K562 (cell line): ENCODE measurements around the gene TMCO1. TPM values are rescaled to one million over a fixed set of nuclear protein-coding genes. Genes with fewer than 3 reads are reported as not detected.

Experiments used
- ARID1B ChIP-seq: fragments of 450-650 bp; IDR thresholded peaks from 2 replicates; pipeline ENCODE4 v1.6.1; 2016; ENCODE audit warnings: antibody characterized with exemption, mild to moderate bottlenecking, inconsistent platforms
- FOS ChIP-seq: IDR thresholded peaks from 3 replicates; pipeline ENCODE4 v1.6.1; 2011; ENCODE audit not compliant: insufficient read length; ENCODE audit errors: extremely low read depth
- FOXP1 ChIP-seq: sonication (generic); formaldehyde crosslinking; IDR thresholded peaks from 2 replicates; pipeline ENCODE4 v1.8.0; 2022; ENCODE audit warnings: mild to moderate bottlenecking, missing genetic modification reagents
- GTF2F1 ChIP-seq: IDR thresholded peaks from 2 replicates; pipeline ENCODE4 v1.6.1; 2011; ENCODE audit warnings: low read depth, low read length, improper control_type of control experiment
- KDM1A ChIP-seq, 2 experiments: fragments of 450-650 bp; IDR thresholded peaks; 2 replicates each; pipeline ENCODE4 v1.6.1; 2016; ENCODE audit warnings: mild to moderate bottlenecking in 2 of 2
- KHSRP ChIP-seq: fragments of 450-650 bp; IDR thresholded peaks from 2 replicates; pipeline ENCODE4 v1.6.1; 2017
- MCM3 ChIP-seq: fragments of 450-650 bp; IDR thresholded peaks from 2 replicates; pipeline ENCODE4 v1.6.1; 2016
- ZBTB2 ChIP-seq: fragments of 450-650 bp; IDR thresholded peaks from 2 replicates; pipeline ENCODE4 v1.6.1; 2016; ENCODE audit warnings: antibody characterized with exemption
- ZFPM2 ChIP-seq: fragments of 250-450 bp; sonication (Bioruptor Pico); IDR thresholded peaks from 2 replicates; pipeline ENCODE4 v1.5.1; 2022; ENCODE audit warnings: mild to moderate bottlenecking
- ZMIZ1 ChIP-seq, 2 experiments: fragments of 150-350 bp in 1 of 2; IDR thresholded peaks; 2 replicates each; pipeline ENCODE4 v1.6.1; 2012 to 2016; ENCODE audit warnings: low read depth in 2 of 2, low read length in 2 of 2, mild to moderate bottlenecking in 1 of 2, moderate library complexity in 1 of 2
- ZNF263 ChIP-seq: sonication (generic); formaldehyde crosslinking; IDR thresholded peaks from 2 replicates; pipeline ENCODE4 v1.8.0; 2022; ENCODE audit warnings: mild to moderate bottlenecking, missing genetic modification reagents, borderline replicate concordance
- ZNF407 ChIP-seq: fragments of 450-650 bp; IDR thresholded peaks from 2 replicates; pipeline ENCODE4 v1.6.1; 2016; ENCODE audit warnings: low read depth
- ZNF655 ChIP-seq: fragments of 250-450 bp; sonication (Bioruptor Pico); IDR thresholded peaks from 2 replicates; pipeline ENCODE4 v1.5.0; 2021
- ZNF75A ChIP-seq: fragments of 450-650 bp; formaldehyde crosslinking; IDR thresholded peaks from 2 replicates; pipeline ENCODE4 v1.4.0; 2020; ENCODE audit warnings: mild to moderate bottlenecking
- polyA plus RNA-seq, 8 experiments: library from polyadenylated mRNA; depleted of rRNA in 4 of 8; stranded (reverse) in 5 of 8; unstranded in 3 of 8; fragments of >200 nt; fragmentation: Nextera tagmentation in 2 of 8; fragmentation: Illumina TruSeq in 1 of 8; extraction: Ambion mirVana in 2 of 8; extraction: Trizol in 1 of 8; gene quantifications; 2 replicates each; pipeline versions ENCODE4 v1.2.1 to v1.2.3, GENCODE V29; 2011 to 2014; ENCODE audit warnings: inconsistent platforms in 1 of 8, missing spikeins in 1 of 8
- total RNA-seq, 7 experiments: library from RNA; depleted of rRNA in 6 of 7; stranded (reverse); fragments of >200 nt in 6 of 7; fragmentation: Illumina TruSeq in 2 of 7; extraction: Trizol in 2 of 7; gene quantifications; 2 replicates each; pipeline versions ENCODE4 v1.2.1 to v1.2.3, GENCODE V29; 2011 to 2021; ENCODE audit warnings: low replicate concordance in 1 of 7

Gene TMCO1
- total and polyA plus RNA-seq, 9 of the 15 experiments (the other 6 are each of a cell fraction or from before 2014, with no cell fraction given): 69.3 to 561 (median 175) TPM

GRCh38 chr1:165816826-165817497 is 48.3 kb upstream of the TMCO1 start (continued):
- TF ChIP-seq ZNF655 (CRISPR knock-in tag) (no peak), FOS (no peak), ZNF407 (no peak), KHSRP (no peak), GTF2F1 (no peak), ZBTB2 (peak; percentile 30; the same call in 1 of the 2 replicates), MCM3 (no peak), ZNF263 (CRISPR knock-in tag) (no peak), FOXP1 (CRISPR knock-in tag) (no peak), ZNF75A (CRISPR knock-in tag) (no peak), ARID1B (peak; percentile 95), ZMIZ1 (IDR thresholded peaks at IDR 0.05; ENCODE audit: low read depth in 2 of 2, low read length in 2 of 2) (peak in 1 of 2 experiments; percentile 52; a peak in 1 of 4 replicates), ZFPM2 (CRISPR knock-in tag) (no peak), KDM1A (IDR thresholded peaks at IDR 0.05) (peak; percentile 77 to 86)
